GM18511 (cell line): ENCODE data around the gene WDR33.

Experiments used
- ATAC-seq: cut with Tn5 transposase; IDR thresholded peaks from one replicate; pipeline ENCODE4 v1.9.1; 2021; ENCODE audit warnings: mild to moderate bottlenecking, moderate library complexity; ENCODE audit not compliant: unreplicated experiment

The WDR33 gene

DNA sequence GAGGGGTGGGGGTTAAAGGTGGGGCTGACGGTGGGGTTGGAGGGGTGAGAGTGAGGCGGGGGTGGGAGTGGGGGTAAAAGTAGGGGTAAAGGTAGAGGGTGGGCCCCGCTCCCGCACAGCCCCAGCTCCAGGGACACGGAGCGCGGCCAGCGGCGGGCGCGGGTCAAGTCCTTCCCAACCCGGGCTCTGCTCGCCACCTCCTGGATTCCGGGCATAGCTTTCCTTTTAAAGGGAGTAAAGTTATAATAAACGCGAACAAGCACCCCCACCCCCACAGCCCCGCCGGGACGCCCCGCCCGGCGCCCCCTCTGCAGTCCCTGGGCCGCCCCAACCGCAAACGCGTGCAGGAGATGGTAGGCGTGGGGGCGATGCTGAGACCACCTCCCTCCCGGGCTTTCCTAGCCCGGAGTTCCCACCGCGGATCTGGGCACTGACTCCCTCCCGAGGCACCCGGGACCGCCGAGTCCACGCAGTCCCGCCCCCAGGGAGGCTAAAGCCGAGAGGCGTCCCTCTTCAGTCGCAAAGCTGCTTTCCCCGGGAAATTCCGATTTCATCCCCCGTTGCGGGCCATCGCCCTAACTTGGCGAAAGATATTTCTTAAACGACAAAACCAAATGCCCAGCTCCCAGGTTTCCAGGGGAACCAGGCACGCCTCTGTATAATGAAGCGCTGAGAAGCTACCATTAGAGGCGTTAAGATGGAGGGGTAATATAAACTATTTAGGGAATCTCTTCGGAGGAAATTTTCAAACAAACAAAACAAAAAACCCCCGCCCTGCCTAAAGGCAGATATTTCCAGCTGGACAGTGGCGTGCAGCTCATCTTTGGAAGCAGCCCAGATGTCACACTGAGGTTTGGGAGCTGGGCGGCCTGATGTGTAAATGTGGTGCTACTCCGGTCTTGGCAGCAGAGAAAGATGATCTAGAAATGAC, 135.4 kb downstream of the WDR33 start, which contains the start of gene LIMS2:
Gene LIMS2 (minus strand): TSS at position 200 of the 931 bp plus-strand sequence. CDS start 506 bp downstream, outside the sequence.
- ATAC-seq, result no peak

- no peak for ATAC-seq
These were observed 136.4 kb downstream of the WDR33 start for GRCh38 chr2:127674241-127675209.

DNA sequence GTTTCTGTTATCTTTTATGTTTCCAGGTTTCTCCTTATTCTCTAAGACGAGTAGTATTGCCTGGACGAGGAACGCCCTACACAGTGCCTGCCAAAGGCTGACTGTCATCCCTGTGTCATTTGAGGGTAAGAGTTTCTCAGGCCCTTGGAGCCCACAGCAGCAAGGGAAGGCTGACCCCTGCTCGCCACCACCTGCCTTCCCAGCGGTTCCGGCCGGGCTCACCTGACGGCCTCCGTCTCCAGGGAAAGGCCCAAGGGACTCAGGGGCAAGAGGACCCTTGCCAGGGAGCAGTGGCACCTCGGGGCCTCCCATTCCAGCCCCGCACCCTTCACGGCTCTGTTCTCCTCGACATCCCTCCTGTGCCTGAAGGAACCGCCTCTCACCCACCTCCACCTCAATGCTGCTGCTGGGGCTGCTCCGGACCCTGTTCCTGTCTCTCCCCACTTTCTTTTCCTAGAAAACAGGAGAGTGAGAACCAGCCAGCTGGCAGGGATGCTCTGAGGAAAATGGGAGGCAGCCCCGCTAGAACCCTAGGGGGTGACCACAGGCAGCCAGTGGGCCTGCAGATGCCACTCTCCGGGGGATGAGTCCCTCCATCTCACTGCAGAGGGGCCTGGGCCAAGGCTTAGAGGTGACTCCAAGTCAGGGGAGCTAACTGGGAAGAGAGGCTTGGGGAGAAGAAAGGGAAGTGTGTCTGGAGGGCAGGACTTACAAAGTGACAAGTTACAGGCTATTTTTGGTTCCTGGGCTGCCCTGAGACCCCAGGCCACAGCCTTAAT, 137.5 kb downstream of the WDR33 start:
- ATAC-seq, result no peak

DNA sequence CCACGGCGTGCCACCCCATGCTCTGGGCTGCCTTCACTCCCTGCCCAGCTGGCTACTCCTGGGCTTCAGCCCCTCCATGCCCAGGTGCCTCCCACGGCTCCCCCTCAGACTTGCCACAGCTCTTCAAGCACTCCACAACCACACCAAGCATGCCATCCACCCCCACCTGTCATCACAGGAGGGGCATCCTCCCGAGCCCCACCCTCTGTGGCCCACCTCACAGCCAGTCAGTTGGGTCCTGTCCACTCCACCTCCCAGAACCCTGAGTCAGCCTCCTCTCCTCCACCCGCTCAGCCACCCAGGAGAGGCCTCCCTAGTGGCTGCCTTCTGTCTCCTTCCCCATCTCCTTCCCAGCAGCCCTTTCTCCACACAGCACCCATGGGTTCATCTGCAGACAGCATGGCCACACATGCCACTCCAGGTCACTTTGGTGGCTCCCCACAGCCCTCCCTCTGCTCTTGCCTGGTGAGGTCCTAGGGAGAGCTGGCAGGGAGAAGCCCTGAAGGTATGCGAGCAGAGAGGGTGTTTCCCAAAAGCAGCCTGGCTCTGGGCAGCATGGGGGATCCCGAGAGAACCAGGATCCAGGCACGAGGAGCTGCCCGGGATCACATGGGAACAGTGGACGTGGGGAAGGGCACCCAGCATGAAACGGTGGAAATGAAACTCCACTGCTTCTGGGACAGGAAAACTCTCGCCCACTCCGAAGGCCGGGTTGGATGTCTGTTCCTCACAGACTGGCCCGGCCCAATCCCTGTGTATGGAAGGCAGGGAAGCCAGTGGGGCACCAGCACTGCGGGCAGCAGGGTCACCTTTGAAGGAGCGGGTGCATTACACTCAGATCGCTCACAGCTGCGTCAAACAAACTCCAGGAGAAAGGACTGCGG, 138.4 kb downstream of the WDR33 start:
- no peak for ATAC-seq

GRCh38 chr2:127671557-127672302, 139.2 kb downstream of the WDR33 start:
- no peak for ATAC-seq

- ATAC-seq, result no peak
These were observed 140.0 kb downstream of the WDR33 start for GRCh38 chr2:127670957-127671290.

DNA sequence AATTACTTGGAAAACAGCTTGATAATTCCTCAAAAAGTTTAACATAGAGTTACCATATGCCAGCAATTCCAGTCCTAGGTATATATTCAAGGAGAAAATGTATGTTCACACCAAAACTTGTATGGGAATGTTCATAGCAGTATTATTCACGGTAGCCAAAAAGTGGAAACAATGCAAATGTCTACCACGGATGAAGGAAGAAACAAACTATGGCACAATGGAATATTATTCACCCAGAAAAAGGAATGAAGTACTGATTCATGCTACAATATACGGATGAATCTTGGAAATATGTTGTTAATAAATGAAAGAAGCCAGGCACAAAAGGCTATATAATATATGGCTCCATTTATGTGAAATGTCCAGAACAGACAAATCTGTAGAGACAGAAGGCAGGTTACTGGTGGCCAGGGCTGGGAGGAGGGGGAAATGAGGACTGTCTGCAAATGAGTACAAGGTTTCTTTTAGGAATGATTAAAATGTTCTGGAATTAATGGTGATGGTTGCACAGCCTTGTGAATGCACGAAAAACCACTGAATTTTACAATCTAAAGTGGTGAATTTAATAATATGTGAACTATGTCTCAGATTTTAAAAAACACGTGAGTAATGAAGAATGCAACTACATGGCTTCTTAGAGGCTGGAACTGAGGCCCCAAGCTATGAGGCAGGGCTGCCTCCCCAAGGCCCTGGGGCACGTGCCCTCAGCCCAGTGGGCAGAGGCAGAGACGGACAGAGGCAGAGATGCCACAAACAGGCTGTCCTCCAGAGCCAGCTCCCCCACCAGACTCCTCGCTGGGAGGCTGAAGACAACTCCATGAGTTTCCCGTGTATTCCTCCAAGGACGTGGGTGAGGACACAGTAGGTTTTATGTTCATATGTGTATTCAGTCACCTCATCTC, 140.7 kb downstream of the WDR33 start:
- ATAC-seq, result no peak

DNA sequence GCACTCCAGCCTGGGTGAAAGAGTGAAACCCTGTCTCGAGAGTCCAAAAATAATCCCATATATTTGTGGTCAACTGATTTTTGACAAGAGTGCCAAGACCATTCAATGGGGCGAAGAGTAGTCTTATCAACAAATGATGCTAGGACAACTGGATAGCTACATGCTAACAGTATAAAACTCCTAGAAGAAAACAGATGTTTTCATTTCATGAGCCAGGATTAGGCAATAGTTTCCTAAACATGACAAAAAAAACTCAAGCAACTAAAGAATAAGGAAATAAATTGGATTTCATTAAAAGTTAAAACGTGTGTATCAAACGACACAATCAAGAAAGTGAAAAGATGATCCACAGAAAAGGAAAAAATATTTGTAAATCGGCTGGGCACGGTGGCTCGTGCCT, 141.9 kb downstream of the WDR33 start:
- ATAC-seq, result no peak

- no peak for ATAC-seq
These were observed 145.6 kb downstream of the WDR33 start for GRCh38 chr2:127665267-127665893.

- no peak for ATAC-seq
These were observed 146.1 kb downstream of the WDR33 start for GRCh38 chr2:127664895-127665225.

DNA sequence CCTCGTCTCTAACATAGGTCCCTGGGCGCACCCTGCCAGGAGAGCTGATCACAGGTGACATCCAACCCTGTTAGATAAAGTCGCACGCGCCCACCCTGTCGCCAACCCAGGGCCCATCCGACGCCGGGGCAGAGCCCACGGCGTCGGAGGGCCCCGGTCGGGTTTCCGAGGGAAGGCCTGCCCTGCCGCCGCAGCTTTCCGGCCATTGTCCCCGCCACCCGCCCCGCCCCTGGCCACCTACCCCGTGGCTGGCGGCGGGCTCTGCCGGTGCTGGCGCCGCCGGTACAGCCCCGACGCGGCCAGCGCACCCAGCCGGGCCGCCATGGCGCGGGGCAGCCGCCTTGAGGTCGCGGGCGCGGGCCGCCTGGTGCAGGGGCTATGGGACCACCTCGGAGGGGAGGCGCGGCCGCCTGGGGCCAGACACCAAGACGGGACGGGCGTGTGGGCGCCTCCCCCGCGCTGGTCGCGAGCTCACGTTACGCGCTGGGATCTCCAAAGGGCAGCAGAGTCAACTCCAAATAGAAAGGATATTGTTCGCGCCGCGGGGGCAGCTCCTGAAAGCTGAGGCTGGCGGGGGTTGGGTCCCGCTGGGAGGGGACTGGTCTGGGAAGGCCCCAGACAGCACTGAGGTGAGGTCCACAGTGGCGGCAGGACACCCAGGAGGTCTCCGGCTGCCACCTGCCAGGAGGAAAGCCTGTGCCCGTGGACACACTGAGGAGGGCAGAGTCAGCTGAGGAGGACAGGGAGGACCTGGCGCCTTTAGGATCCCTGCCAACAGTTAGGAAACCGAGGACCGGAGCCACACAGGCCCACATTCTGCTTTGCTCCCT, 146.7 kb downstream of the WDR33 start:
- ATAC-seq, result no peak

GRCh38 chr2:127663566-127664064, 147.4 kb downstream of the WDR33 start:
- no peak for ATAC-seq

GRCh38 chr2:127662937-127663565, 147.9 kb downstream of the WDR33 start:
- no peak for ATAC-seq

- no peak for ATAC-seq
These were observed 148.9 kb downstream of the WDR33 start for GRCh38 chr2:127661949-127662510.

GRCh38 chr2:127661072-127661649, 149.8 kb downstream of the WDR33 start:
- no peak for ATAC-seq

GRCh38 chr2:127660291-127660578, 150.7 kb downstream of the WDR33 start:
- no peak for ATAC-seq
